Measurements from ENCODE around the gene ATP2B2.

The ATP2B2 gene

GRCh38 chr3:10288575-10288960 lies 216.8 kb downstream of the ATP2B2 start:
- Histone ChIP-seq H3K27me3 (ENCODE audit: control insufficient read depth, insufficient read depth, low read length) (no peaks in the 10 kb centered on the region), H3K4me2 (ENCODE audit: low read length) (no peak overlapping the region), H3K4me3 (ENCODE audit: low read length) (no peak overlapping the region), H3K9ac (ENCODE audit: low read depth, low read length) (no peak overlapping the region), H3K36me3 (ENCODE audit: insufficient read depth, low read length) (peaks cover 48% of the 10 kb centered on the region), H3K9me3 (replicated peaks; ENCODE audit: low read length) (no peaks in the 10 kb centered on the region), H3K4me1 (ENCODE audit: control insufficient read depth, insufficient read depth, low read length) (peaks cover 7% of the 10 kb centered on the region)

- Histone ChIP-seq H3K4me3 (ENCODE audit: low read length) (no peak overlapping the region), H3K9me3 (replicated peaks; ENCODE audit: low read length) (no peaks in the 10 kb centered on the region), H3K36me3 (ENCODE audit: insufficient read depth, low read length) (peaks cover 54% of the 10 kb centered on the region), H3K4me2 (ENCODE audit: low read length) (no peak overlapping the region), H3K4me1 (ENCODE audit: control insufficient read depth, insufficient read depth, low read length) (peaks cover 7% of the 10 kb centered on the region), H3K27me3 (ENCODE audit: control insufficient read depth, insufficient read depth, low read length) (no peaks in the 10 kb centered on the region), H3K9ac (ENCODE audit: low read depth, low read length) (no peak overlapping the region)
Measured at GRCh38 chr3:10287936-10288574, 217.3 kb downstream of the ATP2B2 start.

GRCh38 chr3:10286596-10287295 lies 218.6 kb downstream of the ATP2B2 start:
- H3K9ac ChIP-seq (ENCODE audit: low read depth, low read length): peak overlapping the region; percentile 12
- H3K4me1 ChIP-seq (ENCODE audit: control insufficient read depth, insufficient read depth, low read length): peaks cover 14% of the 10 kb centered on the region
- H3K9me3 ChIP-seq (replicated peaks; ENCODE audit: low read length): no peaks in the 10 kb centered on the region
- no peak overlapping the region for H3K4me3 ChIP-seq (ENCODE audit: low read length)
- no peaks in the 10 kb centered on the region for H3K27me3 ChIP-seq (ENCODE audit: control insufficient read depth, insufficient read depth, low read length)
- H3K36me3 ChIP-seq (ENCODE audit: insufficient read depth, low read length): peaks cover 51% of the 10 kb centered on the region
- no peak overlapping the region for H3K4me2 ChIP-seq (ENCODE audit: low read length)

GRCh38 chr3:10286133-10286524 lies 219.3 kb downstream of the ATP2B2 start:
- no peak overlapping the region for H3K9ac ChIP-seq (ENCODE audit: low read depth, low read length)
- no peak overlapping the region for H3K4me3 ChIP-seq (ENCODE audit: low read length)
- H3K4me2 ChIP-seq (ENCODE audit: low read length): no peak overlapping the region
- H3K4me1 ChIP-seq (ENCODE audit: control insufficient read depth, insufficient read depth, low read length): peaks cover 15% of the 10 kb centered on the region
- H3K9me3 ChIP-seq (replicated peaks; ENCODE audit: low read length): no peaks in the 10 kb centered on the region
- H3K36me3 ChIP-seq (ENCODE audit: insufficient read depth, low read length): peaks cover 46% of the 10 kb centered on the region
- no peaks in the 10 kb centered on the region for H3K27me3 ChIP-seq (ENCODE audit: control insufficient read depth, insufficient read depth, low read length)

GRCh38 chr3:10285272-10286132 lies 219.9 kb downstream of the ATP2B2 start:
- Histone ChIP-seq H3K4me2 (ENCODE audit: low read length) (no peak overlapping the region), H3K4me1 (ENCODE audit: control insufficient read depth, insufficient read depth, low read length) (peaks cover 15% of the 10 kb centered on the region), H3K36me3 (ENCODE audit: insufficient read depth, low read length) (peaks cover 49% of the 10 kb centered on the region), H3K27me3 (ENCODE audit: control insufficient read depth, insufficient read depth, low read length) (no peaks in the 10 kb centered on the region), H3K4me3 (ENCODE audit: low read length) (no peak overlapping the region), H3K9ac (ENCODE audit: low read depth, low read length) (no peak overlapping the region), H3K9me3 (replicated peaks; ENCODE audit: low read length) (no peaks in the 10 kb centered on the region)

- Histone ChIP-seq H3K9me3 (replicated peaks; ENCODE audit: low read length) (no peaks in the 10 kb centered on the region), H3K27me3 (ENCODE audit: control insufficient read depth, insufficient read depth, low read length) (no peaks in the 10 kb centered on the region), H3K36me3 (ENCODE audit: insufficient read depth, low read length) (peaks cover 51% of the 10 kb centered on the region), H3K4me2 (ENCODE audit: low read length) (no peak overlapping the region), H3K9ac (ENCODE audit: low read depth, low read length) (no peak overlapping the region), H3K4me3 (ENCODE audit: low read length) (no peak overlapping the region), H3K4me1 (ENCODE audit: control insufficient read depth, insufficient read depth, low read length) (peaks cover 15% of the 10 kb centered on the region)
Measured at GRCh38 chr3:10284496-10284895, 220.9 kb downstream of the ATP2B2 start.

GRCh38 chr3:10283638-10284037 lies 221.7 kb downstream of the ATP2B2 start:
- H3K36me3 ChIP-seq (ENCODE audit: insufficient read depth, low read length): peaks cover 52% of the 10 kb centered on the region
- no peak overlapping the region for H3K4me2 ChIP-seq (ENCODE audit: low read length)
- no peak overlapping the region for H3K4me3 ChIP-seq (ENCODE audit: low read length)
- H3K4me1 ChIP-seq (ENCODE audit: control insufficient read depth, insufficient read depth, low read length): peaks cover 15% of the 10 kb centered on the region
- no peak overlapping the region for H3K9ac ChIP-seq (ENCODE audit: low read depth, low read length)
- H3K9me3 ChIP-seq (replicated peaks; ENCODE audit: low read length): no peaks in the 10 kb centered on the region
- H3K27me3 ChIP-seq (ENCODE audit: control insufficient read depth, insufficient read depth, low read length): no peaks in the 10 kb centered on the region

GRCh38 chr3:10281951-10282350 lies 223.4 kb downstream of the ATP2B2 start:
- no peaks in the 10 kb centered on the region for H3K9me3 ChIP-seq (replicated peaks; ENCODE audit: low read length)
- peak overlapping the region; percentile 8 for H3K4me2 ChIP-seq (ENCODE audit: low read length)
- H3K4me1 ChIP-seq (ENCODE audit: control insufficient read depth, insufficient read depth, low read length): peaks cover 12% of the 10 kb centered on the region
- no peak overlapping the region for H3K4me3 ChIP-seq (ENCODE audit: low read length)
- no peaks in the 10 kb centered on the region for H3K27me3 ChIP-seq (ENCODE audit: control insufficient read depth, insufficient read depth, low read length)
- H3K36me3 ChIP-seq (ENCODE audit: insufficient read depth, low read length): peaks cover 59% of the 10 kb centered on the region
- H3K9ac ChIP-seq (ENCODE audit: low read depth, low read length): no peak overlapping the region

- H3K4me1 ChIP-seq (ENCODE audit: control insufficient read depth, insufficient read depth, low read length): peaks cover 8% of the 10 kb centered on the region
- no peak overlapping the region for H3K9ac ChIP-seq (ENCODE audit: low read depth, low read length)
- H3K4me3 ChIP-seq (ENCODE audit: low read length): no peak overlapping the region
- no peaks in the 10 kb centered on the region for H3K27me3 ChIP-seq (ENCODE audit: control insufficient read depth, insufficient read depth, low read length)
- H3K9me3 ChIP-seq (replicated peaks; ENCODE audit: low read length): no peaks in the 10 kb centered on the region
- peaks cover 49% of the 10 kb centered on the region for H3K36me3 ChIP-seq (ENCODE audit: insufficient read depth, low read length)
- H3K4me2 ChIP-seq (ENCODE audit: low read length): no peak overlapping the region
Measured at GRCh38 chr3:10280571-10280970, 224.8 kb downstream of the ATP2B2 start.

GRCh38 chr3:10280177-10280529 lies 225.2 kb downstream of the ATP2B2 start:
- no peaks in the 10 kb centered on the region for H3K9me3 ChIP-seq (replicated peaks; ENCODE audit: low read length)
- no peak overlapping the region for H3K4me3 ChIP-seq (ENCODE audit: low read length)
- no peak overlapping the region for H3K9ac ChIP-seq (ENCODE audit: low read depth, low read length)
- peaks cover 8% of the 10 kb centered on the region for H3K4me1 ChIP-seq (ENCODE audit: control insufficient read depth, insufficient read depth, low read length)
- H3K36me3 ChIP-seq (ENCODE audit: insufficient read depth, low read length): peaks cover 49% of the 10 kb centered on the region
- no peaks in the 10 kb centered on the region for H3K27me3 ChIP-seq (ENCODE audit: control insufficient read depth, insufficient read depth, low read length)
- no peak overlapping the region for H3K4me2 ChIP-seq (ENCODE audit: low read length)

GRCh38 chr3:10279384-10280176 lies 225.8 kb downstream of the ATP2B2 start:
- peaks cover 49% of the 10 kb centered on the region for H3K36me3 ChIP-seq (ENCODE audit: insufficient read depth, low read length)
- no peak overlapping the region for H3K4me3 ChIP-seq (ENCODE audit: low read length)
- no peaks in the 10 kb centered on the region for H3K9me3 ChIP-seq (replicated peaks; ENCODE audit: low read length)
- no peak overlapping the region for H3K9ac ChIP-seq (ENCODE audit: low read depth, low read length)
- no peak overlapping the region for H3K4me2 ChIP-seq (ENCODE audit: low read length)
- H3K4me1 ChIP-seq (ENCODE audit: control insufficient read depth, insufficient read depth, low read length): peaks cover 8% of the 10 kb centered on the region
- H3K27me3 ChIP-seq (ENCODE audit: control insufficient read depth, insufficient read depth, low read length): no peaks in the 10 kb centered on the region
